ENCODE results near the gene KRT17.

GRCh38 chr17:41617698-41618097 lies 6.7 kb downstream of the KRT17 start:
- TF ChIP-seq MAZ (IDR thresholded peaks at IDR 0.05; ENCODE audit: borderline replicate concordance, low read depth, low read length) (no peak), CTCF (conservative IDR thresholded peaks at IDR 0.05; ENCODE audit: low read depth, low read length) (no peak), NFE2L2 (IDR thresholded peaks at IDR 0.05; ENCODE audit: low read depth, low read length) (no peak), MAFK (IDR thresholded peaks at IDR 0.05; ENCODE audit: low read depth, low read length) (no peak), POLR2A (IDR thresholded peaks at IDR 0.05; ENCODE audit: low read depth, low read length) (no peak)

Data from IMR-90 (cell line).